Endodermal cell (in vitro differentiated cells): ENCODE measurements around the gene CINP. TPM values are rescaled to one million over a fixed set of nuclear protein-coding genes. Genes with fewer than 3 reads are reported as not detected.
A peak's percentile ranks its signal among the peaks of the same experiment; 100 is the strongest.

ENCODE experiments used
- DNase-seq: peaks from one replicate; pipeline ENCODE4 v3.0.0-alpha.2; 2017
- H3K27ac ChIP-seq: 2 replicates; pipeline ENCODE4 v1.5.1; 2013; ENCODE audit warnings: mild to moderate bottlenecking, low read depth, low read length, moderate library complexity
- H3K27me3 ChIP-seq: 2 replicates; pipeline ENCODE4 v1.6.1; 2013; ENCODE audit warnings: mild to moderate bottlenecking, low read length, moderate library complexity; ENCODE audit not compliant: insufficient read depth, control insufficient read depth, poor library complexity, severe bottlenecking
- H3K36me3 ChIP-seq: 2 replicates; pipeline ENCODE4 v1.7.0; 2013; ENCODE audit warnings: mild to moderate bottlenecking, low read length, moderate library complexity; ENCODE audit not compliant: control insufficient read depth, insufficient read depth
- H3K4me1 ChIP-seq: one replicate; pipeline ENCODE4 v1.7.0; 2013; ENCODE audit warnings: low read length; ENCODE audit not compliant: control insufficient read depth, insufficient read depth
- H3K4me3 ChIP-seq: 2 replicates; pipeline ENCODE4 v1.5.1; 2013; ENCODE audit warnings: mild to moderate bottlenecking, low read length, moderate library complexity
- H3K9ac ChIP-seq: 2 replicates; pipeline ENCODE4 v1.6.1; 2013; ENCODE audit warnings: mild to moderate bottlenecking, low read length, moderate library complexity; ENCODE audit not compliant: poor library complexity, severe bottlenecking; ENCODE audit errors: extremely low read depth
- H3K9me3 ChIP-seq: 2 replicates; pipeline ENCODE4 v1.6.1; 2013; ENCODE audit warnings: mild to moderate bottlenecking, low read length, moderate library complexity; ENCODE audit not compliant: control insufficient read depth
- H3K27ac Mint-ChIP-seq: 2 replicates; pipeline ENCODE4 v1.8.0; 2020; ENCODE audit warnings: mixed read lengths
- H3K27me3 Mint-ChIP-seq: 2 replicates; pipeline ENCODE4 v1.8.0; 2021; ENCODE audit warnings: mild to moderate bottlenecking, mixed read lengths; ENCODE audit not compliant: insufficient read depth
- H3K36me3 Mint-ChIP-seq: 2 replicates; pipeline ENCODE4 v1.8.0; 2020; ENCODE audit warnings: low read depth, mixed read lengths
- H3K4me1 Mint-ChIP-seq: 2 replicates; pipeline ENCODE4 v1.8.0; 2020; ENCODE audit warnings: mixed read lengths
- H3K4me3 Mint-ChIP-seq: 2 replicates; pipeline ENCODE4 v1.8.0; 2020; ENCODE audit warnings: mild to moderate bottlenecking, moderate library complexity, mixed read lengths
- H3K9me3 Mint-ChIP-seq: 2 replicates; pipeline ENCODE4 v1.8.0; 2020; ENCODE audit warnings: mild to moderate bottlenecking, mixed read lengths
- CTCF ChIP-seq: fragments of 200-600 bp; sonication (generic); conservative IDR thresholded peaks from 2 replicates; pipeline ENCODE4 v1.5.0; 2021; ENCODE audit warnings: antibody characterized with exemption, mild to moderate bottlenecking
- WGBS, 2 experiments: methylation state at CpG; one replicate each; pipeline versions ENCODE4 v1.1.5 to v1.1.7; 2013; ENCODE audit warnings: missing lambda C conversion rate in 2 of 2, mixed read lengths in 1 of 2; ENCODE audit not compliant: insufficient coverage in 1 of 2, insufficient read length in 1 of 2; 5-methylcytosine and 5-hydroxymethylcytosine counted together
- total RNA-seq, 2 donors: library from RNA; stranded (reverse); fragmentation: NEBNext Ultra II Directional in 1 of 2; extraction: Animal tissue kit (Norgen Biotek cat#: 25700) in 1 of 2; gene quantifications; 2 replicates in 1 of 2; 3 replicates in 1 of 2; pipeline ENCODE4 v1.2.1, GENCODE V29; 2021

The CINP gene
- total RNA-seq, 2 donors from 2014 or later = 33.3 to 38.3 TPM

- Mint-ChIP-seq H3K9me3 (no peaks in the 10 kb centered on the region), H3K4me3 (peak overlapping the region; percentile 81), H3K27ac (peak overlapping the region; percentile 94), H3K36me3 (peaks cover 7% of the 10 kb centered on the region), H3K27me3 (peaks cover 3% of the 10 kb centered on the region), H3K4me1 (peaks cover 20% of the 10 kb centered on the region)
- no peaks in the 10 kb centered on the region for H3K27me3 ChIP-seq
- peaks cover 9% of the 10 kb centered on the region for H3K4me1 ChIP-seq
- H3K36me3 ChIP-seq = peaks cover 16% of the 10 kb centered on the region
- H3K9ac ChIP-seq = peak overlapping the region; percentile 86
- H3K27ac ChIP-seq = peak overlapping the region; percentile 12
- 9 to 10% methylated on average over 29 to 30 of the region's 30 CpGs for WGBS, 2 experiments
- TF ChIP-seq CTCF = no peak
- peak overlapping the region; percentile 87 for H3K4me3 ChIP-seq
- no peaks in the 10 kb centered on the region for H3K9me3 ChIP-seq
- DNase-seq = peak; percentile 72
These were observed 42.5 kb downstream of the CINP start for GRCh38 chr14:102320033-102320660.

GRCh38 chr14:102319351-102320032 is 43.2 kb downstream of the CINP start, which contains the start of gene ZNF839:
Gene ZNF839 (plus strand): TSS chr14:102319746. CDS start chr14:102319766, 20 bp downstream.
- DNase-seq = peak; percentile 97
- H3K4me3 ChIP-seq = peak within 1 kb of the TSS; percentile 87
- WGBS, 2 experiments = 0 to 1% methylated on average over 21 to 71 of the region's 71 CpGs
- H3K9me3 Mint-ChIP-seq = no peaks in the 10 kb centered on the region
- H3K27ac Mint-ChIP-seq = peak within 1 kb of the TSS; percentile 99
- H3K4me3 Mint-ChIP-seq = peak within 1 kb of the TSS; percentile 81
- TF ChIP-seq CTCF = no peak
- no peaks in the 10 kb centered on the region for H3K27me3 ChIP-seq
- H3K4me1 Mint-ChIP-seq = peaks cover 20% of the 10 kb centered on the region
- H3K36me3 ChIP-seq = peaks cover 16% of the 10 kb centered on the region
- H3K27ac ChIP-seq = peak within 1 kb of the TSS; percentile 30
- peak within 1 kb of the TSS; percentile 86 for H3K9ac ChIP-seq
- peaks cover 7% of the 10 kb centered on the region for H3K36me3 Mint-ChIP-seq
- no peaks in the 10 kb centered on the region for H3K9me3 ChIP-seq
- peaks cover 9% of the 10 kb centered on the region for H3K4me1 ChIP-seq
- peaks cover 10% of the 10 kb centered on the region for H3K27me3 Mint-ChIP-seq

GRCh38 chr14:102318781-102319276 is 43.9 kb downstream of the CINP start:
- Histone ChIP-seq H3K9me3 (no peaks in the 10 kb centered on the region), H3K27me3 (no peaks in the 10 kb centered on the region), H3K4me1 (peaks cover 9% of the 10 kb centered on the region), H3K4me3 (peak overlapping the region; percentile 87), H3K9ac (peak overlapping the region; percentile 86), H3K36me3 (peaks cover 16% of the 10 kb centered on the region), H3K27ac (no peak overlapping the region)
- DNase-seq = no peak
- Mint-ChIP-seq H3K4me3 (peak overlapping the region; percentile 81), H3K9me3 (no peaks in the 10 kb centered on the region), H3K4me1 (peaks cover 23% of the 10 kb centered on the region), H3K27ac (peak overlapping the region; percentile 99), H3K36me3 (peaks cover 7% of the 10 kb centered on the region), H3K27me3 (peaks cover 12% of the 10 kb centered on the region)
- TF ChIP-seq CTCF = no peak
- WGBS, 2 experiments = 91 to 95% methylated on average over 3 to 11 of the region's 15 CpGs
